Testis (tissue), 2 donors: ENCODE data around the gene WDR45B.

Source experiments
- POLR2A ChIP-seq: fragments of 450-650 bp; IDR thresholded peaks from one replicate; pipeline ENCODE4 v1.6.1; 2017; ENCODE audit warnings: antibody characterized with exemption, mild to moderate bottlenecking, moderate library complexity
- TF ChIP-seq, protein P1 (sequence below), 3 experiments: fragments of 450-650 bp in 2 of 3; fragments of 200-600 bp in 1 of 3; sonication (generic) in 1 of 3; IDR thresholded peaks; one replicate each; pipeline ENCODE4 v1.5.1; 2016 to 2019; ENCODE audit warnings: antibody characterized with exemption in 3 of 3, mild to moderate bottlenecking in 2 of 3, moderate library complexity in 1 of 3

GRCh38 chr17:82675476-82676245, 27.4 kb upstream of the WDR45B start:
- TF ChIP-seq, protein P1, sequence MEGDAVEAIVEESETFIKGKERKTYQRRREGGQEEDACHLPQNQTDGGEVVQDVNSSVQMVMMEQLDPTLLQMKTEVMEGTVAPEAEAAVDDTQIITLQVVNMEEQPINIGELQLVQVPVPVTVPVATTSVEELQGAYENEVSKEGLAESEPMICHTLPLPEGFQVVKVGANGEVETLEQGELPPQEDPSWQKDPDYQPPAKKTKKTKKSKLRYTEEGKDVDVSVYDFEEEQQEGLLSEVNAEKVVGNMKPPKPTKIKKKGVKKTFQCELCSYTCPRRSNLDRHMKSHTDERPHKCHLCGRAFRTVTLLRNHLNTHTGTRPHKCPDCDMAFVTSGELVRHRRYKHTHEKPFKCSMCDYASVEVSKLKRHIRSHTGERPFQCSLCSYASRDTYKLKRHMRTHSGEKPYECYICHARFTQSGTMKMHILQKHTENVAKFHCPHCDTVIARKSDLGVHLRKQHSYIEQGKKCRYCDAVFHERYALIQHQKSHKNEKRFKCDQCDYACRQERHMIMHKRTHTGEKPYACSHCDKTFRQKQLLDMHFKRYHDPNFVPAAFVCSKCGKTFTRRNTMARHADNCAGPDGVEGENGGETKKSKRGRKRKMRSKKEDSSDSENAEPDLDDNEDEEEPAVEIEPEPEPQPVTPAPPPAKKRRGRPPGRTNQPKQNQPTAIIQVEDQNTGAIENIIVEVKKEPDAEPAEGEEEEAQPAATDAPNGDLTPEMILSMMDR (IDR thresholded peaks at IDR 0.05): no peak
- no peak for TF ChIP-seq POLR2A
